NCI-H524 treated with DMSO at 0.1 percent for 48 hours (cell line): ENCODE results near the gene HERPUD2.
"Not testable (repeated sequence)": the region's sequence is repeated elsewhere in the genome, so short reads cannot be mapped to it uniquely, and the experiment has no call there.

Source experiments
- DNase-seq: peaks from one replicate; lab custom pipeline; 2025; lab: John Stamatoyannopoulos, UW

HERPUD2 gene

GRCh38 chr7:35712563-35713226, 17.8 kb upstream of the HERPUD2 start:
- no peak for DNase-seq

GRCh38 chr7:35707422-35707821, 12.5 kb upstream of the HERPUD2 start:
- no peak for DNase-seq

- DNase-seq: no peak
These were observed 11.1 kb upstream of the HERPUD2 start for GRCh38 chr7:35705932-35706461.

GRCh38 chr7:35704261-35704660, 9.3 kb upstream of the HERPUD2 start:
- no peak for DNase-seq

GRCh38 chr7:35702541-35702940, 7.6 kb upstream of the HERPUD2 start:
- DNase-seq: no peak

GRCh38 chr7:35701287-35701900, 6.5 kb upstream of the HERPUD2 start:
- DNase-seq: no peak

GRCh38 chr7:35700865-35701264, 5.9 kb upstream of the HERPUD2 start:
- DNase-seq: no peak

GRCh38 chr7:35700333-35700732, 5.4 kb upstream of the HERPUD2 start:
- DNase-seq: no peak

- no peak for DNase-seq
These were observed 4.9 kb upstream of the HERPUD2 start for GRCh38 chr7:35699796-35700305.

- DNase-seq: not testable (repeated sequence)
These were observed 3.4 kb upstream of the HERPUD2 start for GRCh38 chr7:35698382-35698781.

- no peak for DNase-seq
These were observed 2.7 kb upstream of the HERPUD2 start for GRCh38 chr7:35697414-35698175.

GRCh38 chr7:35695987-35696386, 1.1 kb upstream of the HERPUD2 start:
- DNase-seq: no peak

- no peak for DNase-seq
These were observed 527 bp upstream of the HERPUD2 start for GRCh38 chr7:35695473-35695850.

GRCh38 chr7:35694161-35694783, 663 bp downstream of the HERPUD2 start:
- no peak for DNase-seq

GRCh38 chr7:35691827-35692307, 3.1 kb downstream of the HERPUD2 start:
- DNase-seq: no peak

- no peak for DNase-seq
These were observed 3.6 kb downstream of the HERPUD2 start for GRCh38 chr7:35691366-35691765.

- not testable (repeated sequence) for DNase-seq
These were observed 4.3 kb downstream of the HERPUD2 start for GRCh38 chr7:35690614-35691013.

GRCh38 chr7:35685781-35686180, 9.2 kb downstream of the HERPUD2 start:
- no peak for DNase-seq

- DNase-seq: no peak
These were observed 13.5 kb downstream of the HERPUD2 start for GRCh38 chr7:35681231-35682029.

- DNase-seq: no peak
These were observed 14.4 kb downstream of the HERPUD2 start for GRCh38 chr7:35680403-35681013.
